ENCODE data around the gene HCFC1.

The HCFC1 gene

GRCh38 chrX:153921511-153922446, 49.8 kb downstream of the HCFC1 start:
- no peak for DNase-seq

GRCh38 chrX:153921070-153921469, 50.5 kb downstream of the HCFC1 start:
- DNase-seq, result no peak

GRCh38 chrX:153920546-153920945, 51.1 kb downstream of the HCFC1 start:
- no peak for DNase-seq

GRCh38 chrX:153919281-153919680, 52.3 kb downstream of the HCFC1 start:
- no peak for DNase-seq

GRCh38 chrX:153917869-153918268, 53.7 kb downstream of the HCFC1 start:
- no peak for DNase-seq

- no peak for DNase-seq
Observed at GRCh38 chrX:153913701-153914100, 57.9 kb downstream of the HCFC1 start.

GRCh38 chrX:153913211-153913610, 58.4 kb downstream of the HCFC1 start:
- no peak for DNase-seq

GRCh38 chrX:153911798-153912197, 59.8 kb downstream of the HCFC1 start:
- DNase-seq, result no peak

- DNase-seq, result no peak
Observed at GRCh38 chrX:153910446-153910845, 61.2 kb downstream of the HCFC1 start.

- no peak for DNase-seq
Observed at GRCh38 chrX:153909980-153910360, 61.6 kb downstream of the HCFC1 start.

GRCh38 chrX:153909024-153909979, 62.3 kb downstream of the HCFC1 start:
- no peak for DNase-seq

- DNase-seq, result peak; percentile 42
Observed at GRCh38 chrX:153908219-153908860, 63.3 kb downstream of the HCFC1 start.

GRCh38 chrX:153907456-153907855, 64.2 kb downstream of the HCFC1 start:
- no peak for DNase-seq

GRCh38 chrX:153906126-153906917, 65.3 kb downstream of the HCFC1 start:
- DNase-seq, result no peak

- no peak for DNase-seq
Observed at GRCh38 chrX:153905481-153906095, 66.0 kb downstream of the HCFC1 start.

- DNase-seq, result no peak
Observed at GRCh38 chrX:153903991-153904957, 67.3 kb downstream of the HCFC1 start, which contains the start of gene AVPR2. Gene AVPR2 (plus strand): TSS chrX:153904673. CDS start chrX:153905146, 473 bp downstream.

GRCh38 chrX:153903238-153903980, 68.2 kb downstream of the HCFC1 start:
- DNase-seq, result no peak

- DNase-seq, result no peak
Observed at GRCh38 chrX:153902385-153902784, 69.2 kb downstream of the HCFC1 start.

- no peak for DNase-seq
Observed at GRCh38 chrX:153901753-153902140, 69.9 kb downstream of the HCFC1 start.

Measured in NCI-H2171 (cell line).